BLaER1 treated with 17β-estradiol and CSF1 and Interleukin-3, amounts not matched to agents 10 nM and 100 nM (cell line): ENCODE results near the gene COG5.

Experiments
- H3K27ac ChIP-seq, 11 experiments: shearing (Covaris generic); formaldehyde crosslinking; 2 replicates each; pipeline ENCODE4 v1.8.1; 2022
- H3K27me3 ChIP-seq, 11 experiments: shearing (Covaris generic); formaldehyde crosslinking; 2 replicates each; pipeline ENCODE4 v1.8.1; 2022
- H3K36me3 ChIP-seq, 11 experiments: shearing (Covaris generic); formaldehyde crosslinking; 2 replicates each; pipeline ENCODE4 v1.8.1; 2022
- H3K4me1 ChIP-seq, 10 experiments: shearing (Covaris generic); formaldehyde crosslinking; 2 replicates each; pipeline ENCODE4 v1.8.1; 2022
- H3K4me2 ChIP-seq, 11 experiments: shearing (Covaris generic); formaldehyde crosslinking; 2 replicates each; pipeline ENCODE4 v1.8.1; 2022
- H3K4me3 ChIP-seq, 10 experiments: shearing (Covaris generic); formaldehyde crosslinking; 2 replicates each; pipeline ENCODE4 v1.8.1; 2022
- H3K9ac ChIP-seq, 11 experiments: shearing (Covaris generic); formaldehyde crosslinking; 2 replicates each; pipeline ENCODE4 v1.8.1; 2022
- H3K9me3 ChIP-seq, 11 experiments: shearing (Covaris generic); formaldehyde crosslinking; replicated peaks in 1 of 11; 2 replicates each; pipeline ENCODE4 v1.8.1; 2022
- H4K20me1 ChIP-seq, 11 experiments: shearing (Covaris generic); formaldehyde crosslinking; 2 replicates each; pipeline ENCODE4 v1.8.1; 2022
- Cebpa-rat ChIP-seq, 11 experiments: shearing (Covaris generic); IDR thresholded peaks; 2 replicates each; pipeline ENCODE4 v1.8.1; 2022

Gene COG5

DNA sequence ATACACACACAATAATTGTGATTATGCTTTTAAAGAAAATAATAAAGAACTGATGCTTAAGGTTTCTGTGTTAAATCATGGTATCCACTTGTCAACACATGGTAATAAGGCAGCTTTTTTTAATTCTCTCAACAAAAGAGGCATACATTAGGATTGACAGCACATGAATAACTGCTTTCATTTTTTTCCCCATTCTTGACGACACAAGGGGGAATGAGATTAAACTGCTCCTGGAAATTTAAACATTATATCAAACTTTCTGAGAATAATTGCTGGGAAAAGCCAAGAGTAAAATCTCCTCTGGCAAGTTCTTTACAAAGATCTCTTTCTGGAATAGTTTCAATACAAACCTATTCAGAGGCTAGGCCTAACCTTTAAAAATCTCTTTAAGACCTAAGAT, 192.9 kb downstream of the COG5 start:
- Histone ChIP-seq H4K20me1 (no peaks in the 10 kb centered on the region), H3K9me3 (no peaks in the 10 kb centered on the region), H3K27ac (no peak overlapping the region), H3K4me2 (no peak overlapping the region), H3K4me1 (no peaks in the 10 kb centered on the region), H3K4me3 (no peak overlapping the region), H3K36me3 (peaks cover 0 to 41% (median 0%) of the 10 kb centered on the region in 11 experiments; a peak in 6 of 22 replicates), H3K27me3 (no peaks in the 10 kb centered on the region), H3K9ac (no peak overlapping the region)
- TF ChIP-seq Cebpa-rat (IDR thresholded peaks at IDR 0.05) = no peak

- Histone ChIP-seq H3K4me1 (no peaks in the 10 kb centered on the region), H3K9me3 (peaks cover 20 to 29% (median 24%) of the 10 kb centered on the region in 11 experiments), H3K36me3 (peaks cover 28 to 58% (median 31%) of the 10 kb centered on the region in 11 experiments), H4K20me1 (no peaks in the 10 kb centered on the region), H3K4me2 (no peak overlapping the region), H3K27me3 (no peaks in the 10 kb centered on the region), H3K9ac (no peak overlapping the region), H3K4me3 (no peak overlapping the region), H3K27ac (no peak overlapping the region)
- no peak for TF ChIP-seq Cebpa-rat (IDR thresholded peaks at IDR 0.05)
These were observed 198.9 kb downstream of the COG5 start for GRCh38 chr7:107364787-107365186.

GRCh38 chr7:107359520-107360316, 204.0 kb downstream of the COG5 start:
- Histone ChIP-seq H3K27ac (no peak overlapping the region), H3K36me3 (peaks cover 42 to 67% (median 45%) of the 10 kb centered on the region in 11 experiments), H3K9ac (no peak overlapping the region), H3K4me3 (peak overlapping the region in 7 of 10 experiments; percentile 10 to 45 (median 15); a peak in 7 of 20 replicates), H3K27me3 (no peaks in the 10 kb centered on the region), H3K9me3 (peaks cover 33 to 39% (median 36%) of the 10 kb centered on the region in 11 experiments), H3K4me1 (no peaks in the 10 kb centered on the region), H3K4me2 (no peak overlapping the region), H4K20me1 (no peaks in the 10 kb centered on the region)
- no peak for TF ChIP-seq Cebpa-rat (IDR thresholded peaks at IDR 0.05)

GRCh38 chr7:107355616-107356015, 208.1 kb downstream of the COG5 start:
- no peak for TF ChIP-seq Cebpa-rat (IDR thresholded peaks at IDR 0.05)
- Histone ChIP-seq H3K36me3 (peaks cover 20 to 38% (median 24%) of the 10 kb centered on the region in 11 experiments), H3K4me1 (no peaks in the 10 kb centered on the region), H3K9ac (no peak overlapping the region), H3K4me3 (no peak overlapping the region), H3K27ac (no peak overlapping the region), H3K9me3 (peaks cover 17 to 26% (median 21%) of the 10 kb centered on the region in 11 experiments), H4K20me1 (no peaks in the 10 kb centered on the region), H3K4me2 (no peak overlapping the region), H3K27me3 (no peaks in the 10 kb centered on the region)

- Histone ChIP-seq H3K4me3 (no peak overlapping the region), H3K27me3 (no peaks in the 10 kb centered on the region), H4K20me1 (no peaks in the 10 kb centered on the region), H3K36me3 (peaks cover 10 to 30% (median 15%) of the 10 kb centered on the region in 11 experiments), H3K4me1 (no peaks in the 10 kb centered on the region), H3K4me2 (no peak overlapping the region), H3K27ac (no peak overlapping the region), H3K9me3 (peaks cover 7 to 16% (median 11%) of the 10 kb centered on the region in 11 experiments), H3K9ac (no peak overlapping the region)
- no peak for TF ChIP-seq Cebpa-rat (IDR thresholded peaks at IDR 0.05)
These were observed 209.1 kb downstream of the COG5 start for GRCh38 chr7:107354640-107355039.

DNA sequence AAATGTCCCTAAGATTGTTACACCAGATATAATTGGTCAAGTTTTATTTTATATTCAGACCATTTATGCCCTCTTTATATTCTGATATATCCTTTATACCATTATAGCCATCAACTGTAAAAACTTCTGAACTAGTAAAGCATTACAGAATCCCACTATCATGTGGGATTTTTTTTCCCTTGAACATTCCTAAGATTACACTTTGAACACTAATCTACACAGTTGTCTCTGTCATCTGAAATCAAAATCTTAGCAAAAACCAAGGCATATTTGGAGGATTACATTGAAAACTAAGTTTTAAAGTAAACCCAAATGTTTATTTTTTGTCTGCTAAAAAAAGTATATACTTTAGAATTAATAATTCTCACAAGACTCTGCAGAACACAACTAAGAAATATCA, 210.0 kb downstream of the COG5 start:
- no peak overlapping the region for H3K27ac ChIP-seq
- H3K9me3 ChIP-seq = peaks cover 0 to 7% (median 1%) of the 10 kb centered on the region in 11 experiments; a peak in 13 of 22 replicates
- no peak for TF ChIP-seq Cebpa-rat (IDR thresholded peaks at IDR 0.05)
- H3K27me3 ChIP-seq = no peaks in the 10 kb centered on the region
- H3K4me3 ChIP-seq = no peak overlapping the region
- no peaks in the 10 kb centered on the region for H4K20me1 ChIP-seq
- H3K4me1 ChIP-seq = no peaks in the 10 kb centered on the region
- H3K9ac ChIP-seq = no peak overlapping the region
- H3K36me3 ChIP-seq = peaks cover under 1 to 26% (median 6%) of the 10 kb centered on the region in 11 experiments; a peak in 21 of 22 replicates
- no peak overlapping the region for H3K4me2 ChIP-seq

GRCh38 chr7:107345898-107346297, 217.8 kb downstream of the COG5 start:
- Histone ChIP-seq H3K27me3 (no peaks in the 10 kb centered on the region), H3K9ac (no peak overlapping the region), H3K4me3 (no peak overlapping the region), H3K4me1 (no peaks in the 10 kb centered on the region), H3K9me3 (peaks cover 20 to 32% (median 27%) of the 10 kb centered on the region in 11 experiments; a peak in 20 of 22 replicates), H3K27ac (no peak overlapping the region), H3K4me2 (no peak overlapping the region), H4K20me1 (no peaks in the 10 kb centered on the region), H3K36me3 (peaks cover 4 to 42% (median 13%) of the 10 kb centered on the region in 11 experiments; a peak in 15 of 22 replicates)
- no peak for TF ChIP-seq Cebpa-rat (IDR thresholded peaks at IDR 0.05)

DNA sequence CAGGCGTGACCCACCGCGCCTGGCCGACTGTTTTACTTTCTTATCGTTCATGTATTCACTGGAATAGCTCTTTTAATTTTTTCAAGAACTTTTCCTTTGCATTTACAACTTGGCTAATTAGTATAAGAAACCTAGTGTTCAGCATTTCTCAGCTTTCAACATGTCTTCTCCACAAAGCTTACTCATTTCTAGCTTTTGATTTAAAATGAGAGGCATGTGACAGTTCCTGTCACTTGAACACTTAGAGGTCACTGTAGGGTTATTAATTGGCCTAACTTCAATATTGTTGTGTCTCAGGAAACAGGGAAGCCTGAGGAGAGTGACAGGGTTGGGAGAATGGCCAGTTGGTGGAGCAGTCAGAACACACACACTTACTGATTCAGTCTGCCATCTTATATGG, 218.9 kb downstream of the COG5 start:
- Histone ChIP-seq H3K36me3 (peaks cover 4 to 36% (median 13%) of the 10 kb centered on the region in 11 experiments; a peak in 14 of 22 replicates), H3K9ac (no peak overlapping the region), H3K27ac (no peak overlapping the region), H3K9me3 (peaks cover 20 to 32% (median 27%) of the 10 kb centered on the region in 11 experiments; a peak in 20 of 22 replicates), H3K4me1 (no peaks in the 10 kb centered on the region), H3K4me2 (no peak overlapping the region), H3K27me3 (no peaks in the 10 kb centered on the region), H4K20me1 (0 out of 22 replicates have a peak, but pooled peaks cover 0 to 2% (median 0%) of the 10 kb centered on the region in 11 experiments), H3K4me3 (no peak overlapping the region)
- TF ChIP-seq Cebpa-rat (IDR thresholded peaks at IDR 0.05) = no peak

- H4K20me1 ChIP-seq = 0 out of 22 replicates have a peak, but pooled peaks cover 0 to 2% (median 0%) of the 10 kb centered on the region in 11 experiments
- no peak overlapping the region for H3K4me3 ChIP-seq
- peaks cover 20 to 32% (median 27%) of the 10 kb centered on the region in 11 experiments; a peak in 20 of 22 replicates for H3K9me3 ChIP-seq
- no peak for TF ChIP-seq Cebpa-rat (IDR thresholded peaks at IDR 0.05)
- H3K27ac ChIP-seq = no peak overlapping the region
- H3K4me2 ChIP-seq = no peak overlapping the region
- H3K36me3 ChIP-seq = peaks cover 4 to 31% (median 13%) of the 10 kb centered on the region in 11 experiments; a peak in 14 of 22 replicates
- H3K4me1 ChIP-seq = no peaks in the 10 kb centered on the region
- H3K27me3 ChIP-seq = no peaks in the 10 kb centered on the region
- H3K9ac ChIP-seq = no peak overlapping the region
These were observed 219.4 kb downstream of the COG5 start for GRCh38 chr7:107344286-107344685.
